ENCODE results near the gene FBXO21.

- TF ChIP-seq POLR2A (IDR thresholded peaks at IDR 0.05) (no peak), CTCF (IDR thresholded peaks at IDR 0.05) (no peak), EP300 (IDR thresholded peaks at IDR 0.05) (no peak)
Measured at GRCh38 chr12:117111821-117112595, 78.3 kb downstream of the FBXO21 start.
